CD4-positive, alpha-beta T cell treated with Interferon alpha-2 for 1 hour (primary cell): ENCODE results near the gene SSBP3.
"Not testable (repeated sequence)": the region's sequence is repeated elsewhere in the genome, so short reads cannot be mapped to it uniquely, and the experiment has no call there.

ENCODE experiments used
- DNase-seq, 2 donors: peaks; one replicate each; pipeline ENCODE4 v3.0.0-alpha.2; 2020 to 2022

Gene SSBP3

DNA sequence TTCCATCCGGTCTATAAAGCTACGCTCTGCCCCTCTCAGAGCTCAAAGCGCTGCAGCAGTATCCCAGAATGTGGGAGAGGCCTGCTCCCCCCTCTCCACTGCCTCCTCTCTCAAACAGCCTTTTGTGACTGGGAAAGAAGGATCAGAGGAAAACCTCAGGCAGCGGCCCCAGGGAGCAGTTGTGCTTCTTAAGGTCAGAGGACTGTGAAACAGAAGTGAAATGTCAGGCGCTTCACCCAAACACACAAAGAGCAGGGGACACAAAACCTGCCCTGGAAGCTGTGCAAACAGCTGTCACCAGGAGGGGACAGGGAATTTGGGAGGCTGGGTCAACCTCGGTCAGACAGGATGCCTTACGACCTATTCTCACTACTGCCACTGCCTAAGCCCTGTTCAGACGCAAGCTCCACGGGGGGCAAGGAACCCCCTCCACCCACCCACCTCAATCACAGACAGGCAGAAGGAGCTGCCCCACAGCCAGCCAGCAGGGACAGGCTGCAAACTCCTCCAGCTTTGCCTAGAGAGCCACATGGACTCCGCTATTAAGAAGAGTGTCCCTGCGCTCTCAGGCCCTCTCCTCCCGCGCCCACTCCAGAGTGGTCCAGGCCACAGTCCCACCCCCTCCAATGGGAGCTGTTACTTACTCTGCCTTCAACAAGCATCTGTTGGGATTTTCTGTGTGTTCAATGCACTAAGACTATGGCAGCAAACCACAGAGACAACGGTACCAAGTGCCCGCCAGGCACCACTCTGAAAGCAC is 14.6 kb downstream of the SSBP3 start:
- DNase-seq, result no peak

DNA sequence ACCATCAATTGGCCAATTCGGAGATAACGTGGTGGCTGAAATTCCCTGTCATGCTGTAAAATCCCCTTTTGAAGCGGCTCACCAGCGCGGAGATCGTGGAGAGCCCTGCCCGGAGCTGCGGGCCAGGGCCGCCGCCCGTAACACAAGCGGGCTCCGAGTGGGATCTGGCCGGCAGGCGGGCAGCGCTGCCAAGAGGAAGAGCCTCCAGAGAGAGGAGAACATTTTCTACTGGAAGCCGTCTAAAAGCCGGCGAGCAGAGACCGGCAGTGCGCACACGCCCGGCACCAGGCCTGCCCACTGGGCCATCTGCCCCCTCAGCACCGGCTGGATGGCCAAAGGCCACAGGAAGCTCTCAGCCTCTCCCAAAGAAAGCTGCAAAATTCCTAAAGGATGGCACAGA is 15.5 kb downstream of the SSBP3 start:
- no peak for DNase-seq

DNA sequence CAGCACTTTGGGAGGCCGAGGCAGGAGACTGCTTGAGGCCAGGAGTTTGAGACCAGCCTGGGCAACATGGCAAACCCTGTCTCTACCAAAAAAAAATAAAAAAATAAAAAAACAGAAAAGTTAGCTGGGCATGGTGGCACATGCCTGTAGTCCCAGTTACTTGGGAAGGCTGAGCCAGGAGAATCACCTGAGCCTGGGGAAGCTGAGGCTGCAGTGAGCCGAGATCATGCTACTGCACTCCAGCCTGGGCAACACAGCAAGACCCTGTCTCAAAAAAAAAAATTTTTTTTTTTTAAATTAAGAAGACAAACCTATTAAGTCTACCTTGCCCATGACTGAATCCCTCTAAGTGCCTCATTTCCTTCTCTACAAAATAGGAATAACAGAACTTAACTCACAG is 16.6 kb downstream of the SSBP3 start:
- not testable (repeated sequence) for DNase-seq

DNA sequence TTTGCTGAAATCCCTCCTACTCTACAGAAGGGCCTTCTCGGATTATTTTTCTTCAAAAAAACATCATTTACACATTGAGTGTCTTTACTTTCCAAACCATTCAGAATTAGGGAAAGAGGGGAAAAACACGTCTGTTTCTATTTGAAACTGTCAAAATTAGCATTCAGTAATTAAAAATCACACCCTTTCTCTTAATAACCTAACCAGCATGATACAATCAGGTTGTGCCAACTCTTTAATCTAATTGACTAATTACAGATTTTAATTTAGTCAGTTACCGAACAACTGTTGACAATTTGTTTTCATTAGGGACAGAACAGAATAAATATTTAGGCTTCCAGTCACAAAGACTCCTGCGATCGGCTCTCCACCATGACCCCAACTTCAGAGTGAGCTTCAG is 18.8 kb downstream of the SSBP3 start:
- no peak for DNase-seq

DNA sequence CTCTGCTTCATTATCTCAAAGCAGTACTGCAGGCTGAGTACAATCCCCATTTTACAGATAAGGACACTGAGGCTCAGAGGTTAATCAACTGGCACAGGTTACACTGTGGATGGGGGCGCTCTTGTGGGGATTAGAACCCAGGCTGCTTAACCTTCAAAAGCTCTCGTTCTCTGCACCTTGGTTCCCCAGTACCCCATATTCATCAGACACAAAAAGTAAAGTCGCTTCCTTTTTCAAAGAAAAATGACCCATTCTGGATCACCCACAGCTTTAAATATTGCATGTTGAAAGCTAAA is 20.5 kb downstream of the SSBP3 start:
- no peak for DNase-seq

DNA sequence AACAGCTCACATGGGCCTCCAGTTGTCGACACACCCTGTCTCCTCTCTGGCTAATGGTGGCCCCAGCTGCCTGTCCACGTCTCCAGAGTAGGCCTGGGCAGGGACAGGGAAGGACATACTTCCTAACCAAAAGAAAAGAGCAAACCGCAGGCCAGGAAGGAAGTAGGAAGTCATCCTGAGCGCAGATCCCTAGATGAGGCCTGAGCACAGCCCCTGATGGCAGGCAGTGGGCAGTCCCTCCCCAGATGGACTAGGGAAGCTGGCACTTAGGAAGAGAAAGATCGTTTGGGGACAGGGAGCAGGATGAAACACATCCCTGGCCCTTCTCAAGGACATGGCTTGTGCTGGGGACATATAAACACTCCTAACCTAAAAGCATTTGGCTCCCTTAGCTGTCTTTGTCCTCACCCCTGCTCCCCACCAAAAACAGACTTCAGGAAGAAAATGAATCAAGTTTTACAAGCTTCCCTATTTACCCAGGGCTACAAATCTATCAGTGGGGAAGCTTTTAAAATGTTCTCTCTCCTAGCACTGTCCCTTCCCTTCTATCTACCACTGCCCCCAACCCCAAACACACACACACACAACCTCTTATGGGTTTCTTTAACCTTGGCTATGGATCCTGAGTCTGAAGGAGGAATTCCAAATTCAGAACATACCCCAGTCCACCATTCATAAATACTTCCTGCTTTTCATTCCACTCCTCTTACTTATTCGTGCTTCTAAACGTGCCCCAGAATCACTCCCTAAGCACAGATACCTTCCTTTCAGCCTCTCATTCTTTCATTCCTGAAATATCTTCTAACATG is 21.1 kb downstream of the SSBP3 start:
- no peak for DNase-seq

DNA sequence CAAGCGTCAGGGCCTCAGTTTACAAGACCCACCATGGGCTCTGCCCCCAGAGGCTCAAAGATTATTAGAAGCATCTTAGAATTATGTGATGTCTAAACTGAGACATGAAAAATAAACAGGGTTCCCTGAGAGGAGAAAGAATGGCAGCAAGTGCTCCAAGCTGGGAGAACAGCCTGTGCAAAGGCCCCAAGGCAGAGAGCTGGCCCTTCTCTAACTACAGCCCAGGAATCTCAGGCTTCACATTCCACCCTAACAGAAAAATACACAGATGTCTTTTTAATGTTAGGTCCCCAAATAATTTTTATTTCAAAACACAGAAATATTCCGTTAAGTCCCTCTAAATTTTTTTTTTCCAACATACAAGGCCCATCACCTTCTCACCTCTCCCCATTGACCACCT is 21.7 kb downstream of the SSBP3 start:
- no peak for DNase-seq

DNA sequence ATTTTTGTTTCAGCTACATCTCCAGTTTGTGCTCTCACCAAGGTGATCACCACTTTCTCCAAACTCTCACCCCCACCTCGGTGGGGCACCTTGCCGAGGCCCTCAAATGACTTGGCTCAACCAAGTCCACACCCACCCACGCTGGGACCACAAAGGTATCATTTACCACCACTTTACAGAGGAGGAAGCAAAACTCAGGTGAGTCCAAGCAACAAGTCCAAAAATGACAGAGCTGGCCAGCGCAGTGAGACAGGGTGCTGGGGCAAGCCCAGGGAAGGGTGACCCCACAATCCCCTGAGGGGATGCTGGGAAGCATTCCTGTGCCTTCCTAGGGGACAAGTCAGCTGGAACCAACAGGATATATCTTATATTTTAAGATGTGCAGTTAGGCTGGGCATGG is 24.7 kb downstream of the SSBP3 start:
- no peak for DNase-seq

DNA sequence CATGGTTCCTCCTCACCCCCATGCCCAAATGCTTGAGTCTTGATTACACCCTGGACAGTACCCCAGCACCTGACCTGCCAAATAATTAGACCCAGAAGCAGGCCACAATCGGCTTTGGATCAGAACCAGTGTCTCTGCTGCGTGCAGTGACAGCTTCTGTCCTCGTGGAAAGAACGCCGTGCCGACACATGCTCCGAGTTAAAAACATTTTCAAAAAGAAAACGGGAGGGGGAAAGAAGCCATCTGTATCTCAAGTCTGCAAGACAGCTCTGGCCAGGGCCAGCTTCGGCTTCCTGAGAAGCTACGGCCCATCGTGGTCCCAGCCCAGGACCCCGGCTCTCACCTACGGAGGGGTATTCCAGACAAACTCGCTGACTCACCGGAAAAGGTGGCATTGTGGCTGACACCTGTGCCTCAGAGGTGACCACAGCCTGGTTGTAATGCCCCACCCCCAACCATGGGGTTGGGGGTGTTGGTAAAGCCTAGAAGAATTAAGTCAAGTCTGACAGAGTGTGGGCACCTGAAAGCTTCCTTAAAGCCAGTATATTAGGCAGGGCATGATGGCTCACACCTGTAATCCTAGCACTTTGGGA is 25.8 kb downstream of the SSBP3 start:
- DNase-seq, result peak; percentile 12 to 33

DNA sequence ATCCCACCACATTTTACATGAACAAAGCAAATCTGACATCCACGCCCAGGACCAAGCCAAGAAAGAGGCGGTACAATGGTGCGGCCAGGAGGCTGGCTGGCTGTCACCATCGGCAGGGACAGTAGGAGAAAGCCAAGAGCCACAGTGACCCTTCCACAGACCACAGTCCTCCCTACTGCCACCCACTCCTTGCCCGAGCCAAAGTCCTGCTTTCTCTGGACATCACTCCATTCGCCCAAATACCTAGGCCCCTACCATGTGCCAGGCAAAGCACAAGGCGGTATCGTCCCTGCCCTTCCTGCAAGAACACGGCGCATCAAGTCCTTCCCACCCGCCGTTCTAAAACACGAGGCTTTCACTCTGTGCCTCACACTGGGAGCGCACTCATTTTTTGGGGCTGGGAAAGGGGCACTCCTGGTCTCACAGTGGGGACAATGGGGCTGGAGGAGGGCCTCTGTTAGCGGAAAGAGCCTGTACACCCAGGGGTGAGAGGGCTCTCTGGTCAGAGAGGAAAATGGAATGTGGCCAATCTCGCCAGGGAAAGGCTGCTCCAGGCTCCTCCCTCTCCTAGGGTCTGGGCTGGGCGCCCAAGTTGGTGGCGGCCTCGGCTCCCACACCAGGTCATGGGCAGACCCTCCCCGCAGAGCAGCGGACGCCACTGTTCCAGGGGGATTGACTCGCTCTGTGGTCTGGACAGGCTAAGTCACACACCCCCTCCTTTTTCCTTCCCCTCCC is 26.5 kb downstream of the SSBP3 start:
- no peak for DNase-seq

DNA sequence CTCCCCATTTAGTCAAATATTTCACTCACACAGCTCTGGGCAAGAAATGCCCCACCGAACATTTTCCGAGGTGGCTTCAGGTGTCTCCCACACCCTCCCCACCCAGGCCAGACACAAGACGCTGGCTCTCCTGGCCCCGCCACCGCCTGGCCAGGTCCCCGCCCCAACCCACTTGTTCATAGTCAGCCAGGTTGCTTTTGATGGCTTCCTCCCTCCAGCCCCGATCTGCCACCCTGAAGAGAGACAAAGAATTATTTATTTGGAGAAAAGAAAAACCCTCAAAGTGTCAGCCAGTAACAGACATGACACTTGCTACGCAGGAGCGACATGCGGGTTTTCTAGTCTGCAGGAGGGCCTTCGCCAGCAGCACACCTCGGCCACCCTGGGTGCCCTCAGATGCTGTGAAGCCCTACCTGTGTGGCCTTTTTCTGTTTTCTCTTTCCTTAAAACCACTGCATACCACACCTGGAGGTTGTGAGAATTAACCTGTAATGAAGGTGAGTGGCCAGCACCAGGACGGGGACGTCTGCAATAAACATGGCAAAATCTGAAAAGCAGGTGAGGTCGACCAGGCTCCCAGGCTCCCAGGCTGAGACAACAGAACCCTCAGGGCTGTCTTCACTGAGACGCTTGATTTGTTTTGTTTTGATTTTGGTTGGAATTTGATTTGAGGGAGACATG is 27.2 kb downstream of the SSBP3 start:
- no peak for DNase-seq

DNA sequence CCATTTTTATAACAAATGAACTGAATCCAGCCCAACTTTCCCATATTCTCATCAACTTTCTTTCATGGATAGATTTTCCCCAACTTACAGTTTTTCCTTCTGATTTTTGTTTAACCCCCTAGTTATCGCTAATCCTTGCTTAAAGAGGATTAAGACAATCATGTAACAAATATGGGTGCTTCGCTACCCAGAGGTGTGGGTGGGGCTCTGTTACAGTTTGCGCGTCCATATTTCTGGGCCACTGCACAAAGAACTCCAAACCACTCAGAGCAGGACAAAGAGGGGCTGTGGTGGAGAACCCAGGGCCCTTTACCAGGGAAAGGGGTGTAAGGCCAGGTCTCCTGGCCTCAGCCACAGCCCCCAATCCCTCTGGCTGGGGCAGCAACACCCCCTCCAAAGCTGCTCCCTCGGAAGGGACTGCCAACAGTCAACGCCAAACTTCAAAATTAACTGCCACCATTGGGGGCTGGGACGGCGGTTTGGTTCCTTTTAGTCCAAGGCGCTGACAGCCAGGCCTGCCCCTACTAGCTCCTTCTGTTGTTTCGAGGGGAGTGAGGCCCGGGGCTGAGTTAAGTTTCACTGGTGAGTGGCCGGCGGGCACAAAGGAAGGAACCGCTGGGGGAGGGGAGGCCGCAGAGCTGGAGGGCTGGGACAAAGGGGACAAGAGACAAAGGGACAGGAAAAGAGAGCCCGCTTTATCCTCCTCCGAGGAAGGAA is 27.9 kb downstream of the SSBP3 start:
- DNase-seq, result no peak

DNA sequence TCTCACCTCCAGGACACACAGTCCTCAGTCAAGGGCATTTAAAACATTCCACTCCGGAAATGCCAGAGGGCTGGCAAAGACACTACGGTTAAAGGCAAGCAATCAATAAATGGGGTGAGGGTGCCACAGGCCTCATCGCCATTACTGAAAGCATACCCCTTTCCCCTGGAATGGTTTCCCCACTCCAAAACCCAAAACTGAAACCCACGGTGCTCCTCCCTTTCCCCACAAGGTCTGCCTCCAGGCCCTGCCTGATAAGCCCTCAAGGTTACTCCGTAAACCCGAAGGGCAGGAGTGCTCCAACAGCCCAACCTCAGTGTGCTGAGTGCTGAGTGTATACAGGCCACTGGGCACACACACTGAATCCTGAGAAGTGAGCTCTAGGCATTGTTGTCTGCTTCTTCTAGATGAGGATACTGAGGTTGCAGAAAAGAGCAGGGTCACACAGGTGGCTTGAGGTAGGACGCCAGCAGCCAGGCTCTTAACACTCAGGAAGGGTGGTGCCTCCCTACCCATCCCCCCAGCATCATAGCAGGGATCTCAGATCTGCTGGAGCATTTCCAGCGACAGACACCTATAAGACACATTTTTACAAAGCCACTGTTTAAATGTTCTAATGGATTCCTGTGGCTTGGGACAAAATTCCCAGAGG is 29.0 kb downstream of the SSBP3 start:
- no peak for DNase-seq

DNA sequence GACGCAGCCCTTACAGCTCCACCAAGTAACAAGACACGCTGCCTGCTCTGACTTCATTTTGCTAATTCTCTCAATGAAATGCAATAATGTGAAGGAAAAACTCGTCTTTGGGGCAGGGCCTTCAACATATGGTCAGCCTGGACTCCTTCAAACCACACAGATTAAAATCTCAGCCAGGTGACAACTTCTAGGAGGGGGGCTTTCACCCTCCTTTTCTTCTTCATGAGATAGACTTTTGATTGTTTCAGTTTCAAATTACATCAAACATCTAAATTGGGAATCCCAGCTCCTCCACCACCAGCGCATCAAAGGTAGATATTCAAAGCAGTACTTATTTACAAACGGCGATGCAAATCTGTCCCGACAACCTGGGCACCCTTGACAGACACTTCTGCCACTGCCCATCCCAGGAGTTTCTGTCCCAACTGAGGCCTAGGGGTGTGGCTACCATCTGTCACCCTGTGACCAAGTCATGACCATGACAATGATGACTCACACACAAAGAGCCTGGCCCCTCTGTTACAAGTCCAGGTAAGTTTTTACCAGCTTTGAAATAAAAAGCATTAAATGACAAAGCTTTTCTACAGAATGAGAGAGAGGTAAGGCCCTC is 29.7 kb downstream of the SSBP3 start:
- no peak for DNase-seq

DNA sequence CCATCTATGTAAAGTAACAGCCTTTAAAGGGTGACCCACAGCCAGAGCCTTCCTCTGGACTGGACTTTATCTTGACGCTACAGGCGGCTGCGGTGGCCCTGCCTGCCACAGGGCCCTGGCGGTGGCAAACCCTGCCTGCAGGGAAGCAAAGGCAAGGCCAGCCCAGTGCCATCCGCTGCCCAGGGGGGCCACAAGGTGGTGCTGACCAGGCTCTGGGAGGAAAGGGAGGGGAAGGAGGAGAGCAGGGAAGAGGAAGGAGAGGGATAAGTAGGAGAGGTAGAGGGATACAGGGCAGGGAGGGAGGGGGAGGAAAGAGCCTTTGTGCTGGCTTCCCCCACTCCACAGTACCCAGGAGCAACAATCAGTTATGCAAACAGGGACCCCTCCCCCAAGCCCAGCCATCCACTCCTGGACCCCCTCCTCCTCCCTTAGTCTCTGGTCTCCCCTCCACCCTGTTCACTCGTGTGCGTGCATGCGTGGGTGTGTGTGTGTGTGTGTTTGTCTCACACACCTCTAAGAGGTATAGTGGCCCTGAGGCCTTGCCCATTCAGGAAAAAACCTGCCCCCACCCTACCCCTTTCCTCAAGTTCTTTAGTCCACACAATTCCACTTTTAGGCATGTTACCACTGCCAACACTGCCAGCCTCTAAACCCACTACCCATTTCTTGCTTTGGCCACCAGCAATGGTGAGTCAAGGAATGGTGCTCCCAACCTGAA is 30.3 kb downstream of the SSBP3 start:
- no peak for DNase-seq

DNA sequence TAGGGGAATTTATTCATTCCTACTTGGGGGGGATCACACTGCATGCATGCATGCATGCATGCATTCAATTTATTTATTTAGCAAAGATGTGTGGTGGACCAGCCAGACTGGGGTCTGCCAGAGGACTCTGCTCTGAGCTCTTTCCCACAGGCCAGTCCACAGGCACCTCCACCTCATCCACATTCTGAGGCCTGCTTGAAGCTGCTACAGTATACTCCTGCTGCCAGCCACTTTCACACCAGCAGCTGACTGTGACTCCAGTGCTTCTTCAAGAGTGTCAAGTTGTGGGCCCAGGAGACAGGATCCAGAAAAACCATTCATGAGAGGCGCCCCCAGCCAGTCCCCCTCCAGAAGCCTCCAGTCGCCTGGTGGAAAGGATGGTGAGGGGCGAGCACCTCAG is 30.9 kb downstream of the SSBP3 start:
- DNase-seq, result no peak

DNA sequence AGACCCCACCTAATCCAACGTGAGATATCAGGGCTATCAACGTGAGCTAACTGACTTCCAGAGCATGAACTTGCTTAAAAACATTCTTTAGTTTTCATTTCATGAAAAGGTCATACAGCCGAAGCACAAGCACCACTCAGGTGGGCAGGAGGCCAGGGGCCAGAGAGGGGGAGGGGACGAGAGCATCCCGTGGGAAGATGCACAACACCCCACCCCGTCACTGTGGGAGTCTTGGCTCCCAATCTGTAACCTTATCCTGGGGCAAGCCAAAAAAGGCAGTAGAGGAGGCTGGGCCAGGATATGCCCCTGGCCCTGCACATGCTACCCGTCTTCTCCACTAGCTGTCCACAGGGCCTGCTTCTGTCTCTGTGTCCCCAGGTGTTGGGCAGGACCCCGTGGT is 31.4 kb downstream of the SSBP3 start:
- no peak for DNase-seq

DNA sequence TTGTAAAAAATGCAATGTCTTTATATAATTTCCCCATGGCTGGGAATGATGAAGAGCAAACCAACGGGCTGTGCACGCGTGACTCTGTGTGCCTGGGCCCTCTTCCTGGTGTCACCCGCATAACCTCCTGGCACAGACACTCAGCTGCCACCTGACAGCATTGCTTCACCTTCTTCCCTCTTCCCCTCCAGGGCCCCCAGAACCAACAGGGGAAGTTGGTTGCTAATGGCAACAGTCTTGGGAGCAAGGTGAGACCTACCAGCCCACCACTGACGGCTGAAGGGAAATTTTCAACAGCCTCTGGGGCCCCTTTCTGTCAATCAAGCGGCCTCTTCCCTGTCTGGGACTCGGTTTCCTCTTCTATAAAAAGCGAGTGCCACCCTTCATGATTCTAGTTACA is 33.2 kb downstream of the SSBP3 start:
- no peak for DNase-seq

DNA sequence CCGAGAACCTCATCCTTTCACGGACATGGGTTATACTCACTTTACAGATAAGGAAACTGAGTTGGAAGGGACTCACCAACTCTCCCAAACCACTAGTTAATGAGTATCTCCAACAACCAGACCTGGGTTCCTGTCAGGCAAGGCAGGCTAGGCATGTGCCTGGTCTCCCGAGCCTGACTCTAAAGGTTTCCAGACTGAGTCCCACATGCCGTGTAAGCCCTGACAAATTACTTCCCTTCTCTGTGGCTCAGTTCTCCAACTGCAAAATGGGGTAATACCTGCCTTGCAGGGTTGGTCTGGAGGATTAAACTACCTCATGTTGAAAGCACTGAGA is 34.3 kb downstream of the SSBP3 start:
- no peak for DNase-seq

DNA sequence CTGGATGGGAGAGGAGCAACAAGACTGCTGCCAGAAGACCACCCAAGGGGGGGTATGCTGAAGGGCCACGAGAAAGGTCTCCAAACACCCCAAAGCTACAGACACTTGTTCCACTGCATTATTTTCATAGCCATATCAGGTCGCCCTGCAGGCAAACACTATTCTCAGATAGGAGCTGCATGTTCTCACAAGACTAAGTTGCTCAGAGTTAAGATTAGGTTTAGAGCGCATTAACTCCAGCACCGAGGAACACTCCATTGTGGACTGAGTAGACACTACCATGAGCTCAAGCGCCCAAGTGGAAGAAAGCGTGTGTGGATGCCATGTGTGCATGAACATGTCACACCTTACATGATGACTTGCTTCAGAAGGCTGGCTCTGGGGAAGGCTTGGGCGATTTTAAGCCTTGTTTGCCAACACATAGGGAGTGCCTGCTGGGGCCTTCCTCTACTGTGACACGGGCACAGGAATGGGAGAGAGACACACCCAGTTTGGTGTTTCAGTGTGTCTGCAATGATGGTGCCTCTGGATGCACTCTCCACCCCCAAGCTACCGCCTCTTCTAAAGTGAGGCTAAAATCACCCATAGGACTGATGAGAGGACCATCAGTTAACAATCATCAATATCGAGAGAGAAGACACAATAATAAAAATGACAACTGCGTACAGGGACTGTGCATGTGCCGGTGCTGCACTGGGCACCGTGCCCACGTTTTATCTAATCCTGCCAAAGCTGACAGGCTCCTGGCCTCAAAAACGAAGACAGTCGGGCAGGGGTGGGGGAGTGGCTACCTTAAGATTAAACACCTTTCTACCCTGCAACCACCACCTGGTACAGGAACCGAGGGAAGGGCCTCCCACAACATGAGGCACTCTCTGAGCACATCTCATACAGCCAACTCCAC is 34.9 kb downstream of the SSBP3 start:
- no peak for DNase-seq
